ENCODE results near the gene FRRS1. TPM values are rescaled to one million over a fixed set of nuclear protein-coding genes. Genes with fewer than 3 reads are reported as not detected.

The FRRS1 gene
- total RNA-seq, 6 experiments from 2014 or later = 0.22 to 1.1 (median 0.41) TPM

- Mint-ChIP-seq H3K27me3 (ENCODE audit: insufficient read depth) (peaks cover 8% of the 10 kb centered on the region), H3K9me3 (no peaks in the 10 kb centered on the region), H3K36me3 (ENCODE audit: low read depth) (no peaks in the 10 kb centered on the region), H3K4me3 (no peak overlapping the region), H3K4me1 (ENCODE audit: low read depth) (peaks cover 8% of the 10 kb centered on the region; the same call in 1 of the 2 replicates), H3K27ac (no peak overlapping the region)
- TF ChIP-seq, protein P1, sequence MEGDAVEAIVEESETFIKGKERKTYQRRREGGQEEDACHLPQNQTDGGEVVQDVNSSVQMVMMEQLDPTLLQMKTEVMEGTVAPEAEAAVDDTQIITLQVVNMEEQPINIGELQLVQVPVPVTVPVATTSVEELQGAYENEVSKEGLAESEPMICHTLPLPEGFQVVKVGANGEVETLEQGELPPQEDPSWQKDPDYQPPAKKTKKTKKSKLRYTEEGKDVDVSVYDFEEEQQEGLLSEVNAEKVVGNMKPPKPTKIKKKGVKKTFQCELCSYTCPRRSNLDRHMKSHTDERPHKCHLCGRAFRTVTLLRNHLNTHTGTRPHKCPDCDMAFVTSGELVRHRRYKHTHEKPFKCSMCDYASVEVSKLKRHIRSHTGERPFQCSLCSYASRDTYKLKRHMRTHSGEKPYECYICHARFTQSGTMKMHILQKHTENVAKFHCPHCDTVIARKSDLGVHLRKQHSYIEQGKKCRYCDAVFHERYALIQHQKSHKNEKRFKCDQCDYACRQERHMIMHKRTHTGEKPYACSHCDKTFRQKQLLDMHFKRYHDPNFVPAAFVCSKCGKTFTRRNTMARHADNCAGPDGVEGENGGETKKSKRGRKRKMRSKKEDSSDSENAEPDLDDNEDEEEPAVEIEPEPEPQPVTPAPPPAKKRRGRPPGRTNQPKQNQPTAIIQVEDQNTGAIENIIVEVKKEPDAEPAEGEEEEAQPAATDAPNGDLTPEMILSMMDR (IDR thresholded peaks at IDR 0.05) = no peak
- no peak for DNase-seq
These were observed 93.1 kb downstream of the FRRS1 start for GRCh38 chr1:99673315-99673714.

- Mint-ChIP-seq H3K4me1 (ENCODE audit: low read depth) (peaks cover 8% of the 10 kb centered on the region; the same call in 1 of the 2 replicates), H3K27ac (no peak overlapping the region), H3K4me3 (no peak overlapping the region), H3K27me3 (ENCODE audit: insufficient read depth) (peaks cover 5% of the 10 kb centered on the region), H3K36me3 (ENCODE audit: low read depth) (no peaks in the 10 kb centered on the region), H3K9me3 (no peaks in the 10 kb centered on the region)
- no peak for DNase-seq
- TF ChIP-seq, protein P1 (IDR thresholded peaks at IDR 0.05) = no peak
These were observed 93.8 kb downstream of the FRRS1 start for GRCh38 chr1:99672530-99673213.

DNA sequence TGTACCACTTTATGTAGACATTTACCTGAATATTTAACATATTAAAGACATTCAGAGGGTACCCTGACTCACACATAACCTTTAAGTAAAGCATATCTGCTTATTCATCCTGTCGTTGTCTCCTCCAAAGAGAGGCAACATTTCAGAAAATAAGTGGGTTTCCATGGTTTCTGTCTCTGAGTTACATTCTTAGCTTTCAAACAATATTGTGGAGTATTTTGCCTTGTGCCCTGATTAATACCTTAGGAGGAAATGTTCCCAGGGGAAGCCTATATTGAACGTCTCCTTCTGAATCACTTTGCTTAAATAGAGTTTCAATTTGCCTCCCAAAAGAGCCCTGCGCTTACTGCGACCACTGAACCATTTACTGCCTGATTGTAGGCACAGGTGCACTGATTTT, 94.4 kb downstream of the FRRS1 start:
- Mint-ChIP-seq H3K27me3 (ENCODE audit: insufficient read depth) (peaks cover 5% of the 10 kb centered on the region), H3K4me1 (ENCODE audit: low read depth) (peaks cover 8% of the 10 kb centered on the region; the same call in 1 of the 2 replicates), H3K4me3 (no peak overlapping the region), H3K27ac (no peak overlapping the region), H3K9me3 (no peaks in the 10 kb centered on the region), H3K36me3 (ENCODE audit: low read depth) (no peaks in the 10 kb centered on the region)
- TF ChIP-seq, protein P1 (IDR thresholded peaks at IDR 0.05) = no peak
- no peak for DNase-seq

GRCh38 chr1:99670583-99670982, 95.9 kb downstream of the FRRS1 start:
- H3K9me3 Mint-ChIP-seq = no peaks in the 10 kb centered on the region
- H3K4me1 Mint-ChIP-seq (ENCODE audit: low read depth) = peaks cover 8% of the 10 kb centered on the region; the same call in 1 of the 2 replicates
- no peak overlapping the region for H3K27ac Mint-ChIP-seq
- H3K4me3 Mint-ChIP-seq = no peak overlapping the region
- H3K36me3 Mint-ChIP-seq (ENCODE audit: low read depth) = no peaks in the 10 kb centered on the region
- no peak for DNase-seq
- peaks cover 5% of the 10 kb centered on the region for H3K27me3 Mint-ChIP-seq (ENCODE audit: insufficient read depth)
- TF ChIP-seq, protein P1 (IDR thresholded peaks at IDR 0.05) = no peak

GRCh38 chr1:99669821-99670220, 96.6 kb downstream of the FRRS1 start:
- Mint-ChIP-seq H3K27ac (no peak overlapping the region), H3K4me1 (ENCODE audit: low read depth) (peaks cover 8% of the 10 kb centered on the region; the same call in 1 of the 2 replicates), H3K27me3 (ENCODE audit: insufficient read depth) (peaks cover 5% of the 10 kb centered on the region), H3K4me3 (no peak overlapping the region), H3K36me3 (ENCODE audit: low read depth) (no peaks in the 10 kb centered on the region), H3K9me3 (no peaks in the 10 kb centered on the region)
- TF ChIP-seq, protein P1 (IDR thresholded peaks at IDR 0.05) = no peak
- no peak for DNase-seq
